WTC11 (cell line): Measurements from ENCODE around the gene RAP2A. TPM values are rescaled to one million over a fixed set of nuclear protein-coding genes. Genes with fewer than 3 reads are reported as not detected.

ENCODE experiments used
- ATAC-seq: fragments of 200-7000 bp; cut with Tn5 transposase; 2 replicates; pipeline ENCODE4 v1.10.0; 2021; ENCODE audit warnings: mild to moderate bottlenecking, moderate library complexity
- CTCF ChIA-PET: fragments of 300-600 bp; sonication (Branson Sonifier 250); formaldehyde crosslinking; loops from one replicate; lab custom pipeline; 2021; ENCODE audit warnings: antibody characterized with exemption; lab: Charles Lee
- POLR2A ChIA-PET: fragments of 350-600 bp; sonication (Branson Sonifier 250); formaldehyde crosslinking; loops from one replicate; lab custom pipeline; 2021; ENCODE audit warnings: antibody characterized with exemption; lab: Charles Lee
- DNase-seq: peaks from one replicate; pipeline ENCODE4 v3.0.0; 2021; ENCODE audit warnings: low spot score
- H3K27ac Mint-ChIP-seq: 2 replicates; pipeline ENCODE4 v1.8.0; 2021; ENCODE audit warnings: mixed read lengths
- H3K27me3 Mint-ChIP-seq: 2 replicates; pipeline ENCODE4 v1.8.0; 2021; ENCODE audit warnings: low read depth, mild to moderate bottlenecking, moderate library complexity, mixed read lengths
- H3K36me3 Mint-ChIP-seq: 2 replicates; pipeline ENCODE4 v1.8.0; 2021; ENCODE audit warnings: mixed read lengths
- H3K4me1 Mint-ChIP-seq: 2 replicates; pipeline ENCODE4 v1.8.0; 2022; ENCODE audit warnings: mixed read lengths
- H3K4me3 Mint-ChIP-seq: 2 replicates; pipeline ENCODE4 v1.8.0; 2021; ENCODE audit warnings: mild to moderate bottlenecking, moderate library complexity, mixed read lengths
- H3K9me3 Mint-ChIP-seq: 2 replicates; pipeline ENCODE4 v1.8.0; 2021; ENCODE audit warnings: mixed read lengths
- CREB1 ChIP-seq: sonication (generic); formaldehyde crosslinking; IDR thresholded peaks from 2 replicates; pipeline ENCODE4 v1.8.0; 2023; ENCODE audit warnings: mild to moderate bottlenecking, missing genetic modification reagents
- CREM ChIP-seq: sonication (generic); formaldehyde crosslinking; IDR thresholded peaks from 2 replicates; pipeline ENCODE4 v1.8.1; 2022; ENCODE audit warnings: mild to moderate bottlenecking, missing genetic modification reagents, moderate library complexity
- CTCF ChIP-seq: fragments of 200-600 bp; IDR thresholded peaks from 2 replicates; pipeline ENCODE4 v1.8.0; 2022; ENCODE audit warnings: antibody characterized with exemption
- E2F5 ChIP-seq: sonication (generic); formaldehyde crosslinking; IDR thresholded peaks from 2 replicates; pipeline ENCODE4 v1.8.1; 2022; ENCODE audit warnings: mild to moderate bottlenecking, moderate library complexity, missing genetic modification reagents
- FOXJ3 ChIP-seq: sonication (generic); formaldehyde crosslinking; IDR thresholded peaks from 2 replicates; pipeline ENCODE4 v1.9.0; 2021; ENCODE audit warnings: missing genetic modification reagents, mild to moderate bottlenecking, borderline replicate concordance
- FOXK1 ChIP-seq: sonication (generic); formaldehyde crosslinking; IDR thresholded peaks from 2 replicates; pipeline ENCODE4 v1.8.0; 2022; ENCODE audit warnings: mild to moderate bottlenecking, moderate library complexity, missing genetic modification reagents
- GRHL2 ChIP-seq: fragments of 250-450 bp; sonication (Bioruptor Pico); IDR thresholded peaks from 2 replicates; pipeline ENCODE4 v1.8.0; 2022; ENCODE audit warnings: mild to moderate bottlenecking, moderate library complexity; ENCODE audit not compliant: insufficient replicate concordance, severe bottlenecking
- JAZF1 ChIP-seq: fragments of 250-450 bp; sonication (Bioruptor Pico); IDR thresholded peaks from 2 replicates; pipeline ENCODE4 v1.9.0; 2021; ENCODE audit warnings: moderate library complexity, mild to moderate bottlenecking, inconsistent platforms
- NFE2L1 ChIP-seq: sonication (generic); formaldehyde crosslinking; IDR thresholded peaks from 2 replicates; pipeline ENCODE4 v1.8.1; 2023; ENCODE audit warnings: missing genetic modification reagents
- OVOL2 ChIP-seq: fragments of 250-450 bp; sonication (Bioruptor Pico); IDR thresholded peaks from 2 replicates; pipeline ENCODE4 v1.9.0; 2021; ENCODE audit warnings: mild to moderate bottlenecking, borderline replicate concordance
- PRDM15 ChIP-seq: sonication (generic); formaldehyde crosslinking; IDR thresholded peaks from 2 replicates; pipeline ENCODE4 v1.8.0; 2022; ENCODE audit warnings: missing genetic modification reagents
- SOX15 ChIP-seq: fragments of 250-450 bp; sonication (Bioruptor Pico); IDR thresholded peaks from 2 replicates; pipeline ENCODE4 v1.9.0; 2021; ENCODE audit warnings: mild to moderate bottlenecking
- ZNF232 ChIP-seq: sonication (generic); formaldehyde crosslinking; IDR thresholded peaks from 2 replicates; pipeline ENCODE4 v1.8.0; 2022; ENCODE audit warnings: mild to moderate bottlenecking, missing genetic modification reagents
- ZNF317 ChIP-seq: sonication (generic); formaldehyde crosslinking; IDR thresholded peaks from 2 replicates; pipeline ENCODE4 v1.8.1; 2023; ENCODE audit warnings: low read depth, mild to moderate bottlenecking, moderate library complexity, missing genetic modification reagents, borderline replicate concordance
- ZNF396 ChIP-seq: fragments of 250-450 bp; sonication (Bioruptor Pico); IDR thresholded peaks from 2 replicates; pipeline ENCODE4 v1.8.0; 2021; ENCODE audit warnings: mild to moderate bottlenecking, moderate library complexity, borderline replicate concordance
- ZSCAN18 ChIP-seq: fragments of 250-450 bp; sonication (Bioruptor Pico); IDR thresholded peaks from 2 replicates; pipeline ENCODE4 v2.1.2; 2022; ENCODE audit warnings: mild to moderate bottlenecking, moderate library complexity
- total RNA-seq: library from RNA; stranded (reverse); gene quantifications from 3 replicates; pipeline ENCODE4 v1.2.3, GENCODE V29; 2021
- TF ChIP-seq, protein P1 (sequence below): sonication (generic); formaldehyde crosslinking; conservative IDR thresholded peaks from 2 replicates; pipeline ENCODE4 v1.8.1; 2022; ENCODE audit warnings: mild to moderate bottlenecking, missing genetic modification reagents

RAP2A gene
- total RNA-seq, 1 experiment from 2014 or later, result 39.0 TPM

DNA sequence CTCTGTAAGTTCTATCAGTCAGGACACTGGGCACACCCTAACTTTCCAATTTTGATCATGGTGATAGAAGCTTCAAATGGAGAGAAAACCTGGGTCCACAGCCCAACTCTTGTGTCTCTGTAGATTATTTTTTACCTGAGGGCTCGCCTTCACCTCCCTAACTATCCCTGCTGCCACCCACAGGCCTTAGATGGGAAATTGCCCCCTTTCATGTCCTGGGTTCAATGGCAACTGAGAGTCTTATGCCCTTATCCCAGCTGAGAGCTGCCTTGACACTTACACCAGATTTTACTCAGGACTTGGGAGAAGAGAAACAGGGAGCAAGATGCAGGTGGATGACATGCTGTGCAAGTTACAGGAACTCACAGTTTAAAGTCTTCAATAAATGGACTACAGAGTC, 81.7 kb downstream of the RAP2A start:
- Mint-ChIP-seq H3K27me3 (no peaks in the 10 kb centered on the region; the same call in 1 of the 2 replicates), H3K27ac (no peak overlapping the region), H3K4me1 (no peaks in the 10 kb centered on the region), H3K9me3 (peaks cover 31% of the 10 kb centered on the region), H3K4me3 (no peak overlapping the region), H3K36me3 (peaks cover 2% of the 10 kb centered on the region; the same call in 1 of the 2 replicates)
- POLR2A ChIA-PET, result no interaction called here
- CTCF ChIA-PET, result interaction anchor here (1.2 kb wide), 1 partner anchor 116 kb away, joined by 3 read pairs; no protein-coding TSS in a partner anchor
- no peak for TF ChIP-seq JAZF1 (CRISPR knock-in tag)
- no peak for TF ChIP-seq SOX15 (CRISPR knock-in tag)
- ATAC-seq, result peak; percentile 63; the same call in 1 of the 2 replicates
- DNase-seq, result no peak

GRCh38 chr13:97517967-97518366, 84.0 kb downstream of the RAP2A start:
- no peaks in the 10 kb centered on the region for H3K36me3 Mint-ChIP-seq
- TF ChIP-seq ZNF317 (no peak), CREM (CRISPR knock-in tag) (no peak), FOXJ3 (CRISPR knock-in tag) (no peak), E2F5 (CRISPR knock-in tag) (no peak), FOXK1 (CRISPR knock-in tag) (no peak), PRDM15 (CRISPR knock-in tag) (no peak), NFE2L1 (CRISPR knock-in tag) (no peak), CTCF (no peak), ZSCAN18 (no peak), GRHL2 (CRISPR knock-in tag) (no peak), OVOL2 (CRISPR knock-in tag) (no peak), CREB1 (CRISPR knock-in tag) (no peak), ZNF232 (CRISPR knock-in tag) (no peak), JAZF1 (CRISPR knock-in tag) (no peak), ZNF396 (CRISPR knock-in tag) (no peak)
- TF ChIP-seq, protein P1, sequence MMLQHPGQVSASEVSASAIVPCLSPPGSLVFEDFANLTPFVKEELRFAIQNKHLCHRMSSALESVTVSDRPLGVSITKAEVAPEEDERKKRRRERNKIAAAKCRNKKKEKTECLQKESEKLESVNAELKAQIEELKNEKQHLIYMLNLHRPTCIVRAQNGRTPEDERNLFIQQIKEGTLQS (CRISPR knock-in tag), result no peak
- CTCF ChIA-PET, result no interaction called here

More at GRCh38 chr13:97517967-97518366, 84.0 kb downstream of the RAP2A start:
- ATAC-seq (no peak), DNase-seq (no peak)
- Mint-ChIP-seq H3K4me3 (no peak overlapping the region), H3K27ac (no peak overlapping the region), H3K27me3 (no peaks in the 10 kb centered on the region; the same call in 1 of the 2 replicates), H3K9me3 (peaks cover 12% of the 10 kb centered on the region), H3K4me1 (0 out of 2 replicates have a peak, but pooled peaks cover 2% of the 10 kb centered on the region)
- POLR2A ChIA-PET, result no interaction called here

Other genes starting within 250 kb of the RAP2A start
- 0.85 to 1.9 TPM (median 1.7 TPM) in 3 replicates for gene MBNL2, start 211.8 kb upstream of the RAP2A start, total RNA-seq